Measurements from ENCODE around the gene FHL3. TPM values are rescaled to one million over a fixed set of nuclear protein-coding genes. Genes with fewer than 3 reads are reported as not detected.

Gene FHL3
- total and polyA plus RNA-seq, 9 of the 15 experiments (the other 6 are each of a cell fraction or from before 2014, with no cell fraction given), result 6.1 to 144 (median 34.1) TPM

DNA sequence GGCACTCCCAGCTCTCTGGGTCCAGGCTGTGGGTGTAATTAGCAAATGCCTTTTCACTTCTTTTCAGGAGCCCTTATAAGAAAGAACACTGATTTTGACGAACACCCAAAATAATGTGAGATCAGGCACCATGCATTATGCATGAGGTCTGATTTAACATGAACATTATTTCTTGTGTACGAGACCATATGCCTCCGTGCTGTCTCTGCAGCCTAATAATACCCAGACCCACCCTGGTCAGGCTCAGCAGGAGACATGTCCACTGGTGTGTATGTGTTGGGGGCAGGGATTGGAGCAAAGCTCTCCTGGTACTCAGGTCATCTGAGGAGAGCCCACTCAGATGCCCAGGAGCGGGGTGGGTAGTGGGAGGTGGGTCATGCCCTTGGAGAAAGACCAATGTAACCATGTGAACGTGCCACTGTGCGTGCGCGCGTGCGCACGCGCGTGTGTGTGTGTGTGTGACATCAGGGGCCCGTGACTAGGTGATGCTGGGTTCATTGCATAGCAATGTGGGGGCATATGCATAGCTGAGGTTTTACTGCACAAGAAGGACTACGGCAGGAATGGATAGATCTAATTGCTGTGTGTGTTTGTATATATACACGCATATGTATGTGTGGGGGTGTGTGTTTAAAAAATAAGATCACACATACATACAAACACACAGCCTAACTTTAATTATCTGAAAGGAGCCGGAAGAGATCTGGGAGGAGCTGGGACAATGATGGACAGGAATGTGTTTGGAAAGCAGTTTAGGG lies 34.2 kb upstream of the FHL3 start:
- CTCF ChIA-PET (ENCODE audit: low intra/inter-chr PET ratio), result no interaction called here
- Histone ChIP-seq H3K79me2 (ENCODE audit: control insufficient read depth, insufficient read depth, low read length) (no peaks in the 10 kb centered on the region), H3K9me3 (replicated peaks; ENCODE audit: control insufficient read depth, insufficient read depth, low read depth, low read length) (no peaks in the 10 kb centered on the region), H3K9me1 (ENCODE audit: control insufficient read depth, insufficient read depth, low read length) (no peaks in the 10 kb centered on the region), H3K27ac (ENCODE audit: extremely low read depth, low read depth, low read length) (no peak overlapping the region), H2AFZ (ENCODE audit: low read depth, low read length) (no peak overlapping the region), H3K27me3 (ENCODE audit: control insufficient read depth in 2 of 2, insufficient read depth in 2 of 2, low read length in 2 of 2) (peaks cover 25 to 40% of the 10 kb centered on the region in 2 experiments; a peak in 4 of 5 replicates), H3K4me3 (no peak overlapping the region), H3K9ac (ENCODE audit: insufficient read depth in 1 of 2, low read depth in 2 of 2, low read length in 2 of 2) (no peak overlapping the region), H3K4me1 (replicated peaks in 1 of 2; ENCODE audit: control insufficient read depth in 2 of 2, insufficient read depth in 2 of 2, low read length in 2 of 2) (peaks cover 9 to 12% of the 10 kb centered on the region in 2 experiments; a peak in 4 of 5 replicates), H3K36me3 (ENCODE audit: control insufficient read depth, insufficient read depth, low read length) (no peaks in the 10 kb centered on the region), H3K4me2 (ENCODE audit: insufficient read depth, low read length) (no peak overlapping the region), H4K20me1 (replicated peaks; ENCODE audit: control insufficient read depth, insufficient read depth, low read length) (peaks cover 7% of the 10 kb centered on the region; the same call in 1 of the 2 replicates)
- in situ Hi-C loops (cut with MboI) (loop anchor here (5.0 to 25.0 kb wide), 2 partner anchors 548 to 793 kb away; no protein-coding TSS in a partner anchor), intact Hi-C loops (cut with micrococcal nuclease) (loop anchor here (5.0 to 10.0 kb wide), 5 partner anchors 33 to 798 kb away; no protein-coding TSS in a partner anchor)
- ATAC-seq, result no peak
- WGBS (ENCODE audit: insufficient coverage, low coverage, missing lambda C conversion rate), result 38% methylated on average over 17 of the region's 17 CpGs
- FAIRE-seq, result no peak
- no TSS peak for BruUV-seq (replicated peaks)
- POLR2A ChIA-PET, result interaction anchor here (0.7 to 5.7 kb wide), 3 partner anchors 9 to 12 kb away, joined by 3 to 43 read pairs (median 4); no protein-coding TSS in a partner anchor
- TF ChIP-seq, protein P1, sequence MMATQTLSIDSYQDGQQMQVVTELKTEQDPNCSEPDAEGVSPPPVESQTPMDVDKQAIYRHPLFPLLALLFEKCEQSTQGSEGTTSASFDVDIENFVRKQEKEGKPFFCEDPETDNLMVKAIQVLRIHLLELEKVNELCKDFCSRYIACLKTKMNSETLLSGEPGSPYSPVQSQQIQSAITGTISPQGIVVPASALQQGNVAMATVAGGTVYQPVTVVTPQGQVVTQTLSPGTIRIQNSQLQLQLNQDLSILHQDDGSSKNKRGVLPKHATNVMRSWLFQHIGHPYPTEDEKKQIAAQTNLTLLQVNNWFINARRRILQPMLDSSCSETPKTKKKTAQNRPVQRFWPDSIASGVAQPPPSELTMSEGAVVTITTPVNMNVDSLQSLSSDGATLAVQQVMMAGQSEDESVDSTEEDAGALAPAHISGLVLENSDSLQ (IDR thresholded peaks at IDR 0.05), result 0 out of 2 replicates have a peak, but pooled peaks have one; percentile 13
- TF ChIP-seq, protein P2, sequence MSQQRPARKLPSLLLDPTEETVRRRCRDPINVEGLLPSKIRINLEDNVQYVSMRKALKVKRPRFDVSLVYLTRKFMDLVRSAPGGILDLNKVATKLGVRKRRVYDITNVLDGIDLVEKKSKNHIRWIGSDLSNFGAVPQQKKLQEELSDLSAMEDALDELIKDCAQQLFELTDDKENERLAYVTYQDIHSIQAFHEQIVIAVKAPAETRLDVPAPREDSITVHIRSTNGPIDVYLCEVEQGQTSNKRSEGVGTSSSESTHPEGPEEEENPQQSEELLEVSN (IDR thresholded peaks at IDR 0.05; ENCODE audit: borderline replicate concordance in 1 of 2, extremely low read depth in 1 of 2, insufficient read depth in 1 of 2, insufficient read length in 1 of 2, low read depth in 1 of 2, low read length in 1 of 2, poor library complexity in 1 of 2, severe bottlenecking in 1 of 2), result no peak
- DNase-seq (ENCODE audit: extremely low read depth in 1 of 4, low spot score in 3 of 4), result no peak
